Lower leg skin (tissue), 3 donors: ENCODE measurements around the gene ZBTB7C.

Experiments used
- POLR2A ChIP-seq, 2 donors: fragments of 450-650 bp; IDR thresholded peaks; one replicate each; pipeline ENCODE4 v1.6.1; 2016 to 2017; ENCODE audit warnings: antibody characterized with exemption in 2 of 2, mild to moderate bottlenecking in 1 of 2, moderate library complexity in 1 of 2
- TF ChIP-seq, protein P1 (sequence below), 3 donors: fragments of 450-650 bp; IDR thresholded peaks; one replicate each; pipeline ENCODE4 v1.5.1; 2016; ENCODE audit warnings: antibody characterized with exemption in 3 of 3, mild to moderate bottlenecking in 3 of 3, moderate library complexity in 2 of 3

- no peak for TF ChIP-seq POLR2A (IDR thresholded peaks at IDR 0.05)
- TF ChIP-seq, protein P1, sequence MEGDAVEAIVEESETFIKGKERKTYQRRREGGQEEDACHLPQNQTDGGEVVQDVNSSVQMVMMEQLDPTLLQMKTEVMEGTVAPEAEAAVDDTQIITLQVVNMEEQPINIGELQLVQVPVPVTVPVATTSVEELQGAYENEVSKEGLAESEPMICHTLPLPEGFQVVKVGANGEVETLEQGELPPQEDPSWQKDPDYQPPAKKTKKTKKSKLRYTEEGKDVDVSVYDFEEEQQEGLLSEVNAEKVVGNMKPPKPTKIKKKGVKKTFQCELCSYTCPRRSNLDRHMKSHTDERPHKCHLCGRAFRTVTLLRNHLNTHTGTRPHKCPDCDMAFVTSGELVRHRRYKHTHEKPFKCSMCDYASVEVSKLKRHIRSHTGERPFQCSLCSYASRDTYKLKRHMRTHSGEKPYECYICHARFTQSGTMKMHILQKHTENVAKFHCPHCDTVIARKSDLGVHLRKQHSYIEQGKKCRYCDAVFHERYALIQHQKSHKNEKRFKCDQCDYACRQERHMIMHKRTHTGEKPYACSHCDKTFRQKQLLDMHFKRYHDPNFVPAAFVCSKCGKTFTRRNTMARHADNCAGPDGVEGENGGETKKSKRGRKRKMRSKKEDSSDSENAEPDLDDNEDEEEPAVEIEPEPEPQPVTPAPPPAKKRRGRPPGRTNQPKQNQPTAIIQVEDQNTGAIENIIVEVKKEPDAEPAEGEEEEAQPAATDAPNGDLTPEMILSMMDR (IDR thresholded peaks at IDR 0.05): no peak
Measured at GRCh38 chr18:48351216-48352050, 57.8 kb downstream of the ZBTB7C start.
